Right hindlimb (tissue), 1 donor: ENCODE results near the gene RBM45.
"Not testable (repeated sequence)": the region's sequence is repeated elsewhere in the genome, so short reads cannot be mapped to it uniquely, and the experiment has no call there.

Source experiments
- DNase-seq: peaks from one replicate; pipeline ENCODE4 v3.0.0-alpha.2; 2018

The RBM45 gene

DNA sequence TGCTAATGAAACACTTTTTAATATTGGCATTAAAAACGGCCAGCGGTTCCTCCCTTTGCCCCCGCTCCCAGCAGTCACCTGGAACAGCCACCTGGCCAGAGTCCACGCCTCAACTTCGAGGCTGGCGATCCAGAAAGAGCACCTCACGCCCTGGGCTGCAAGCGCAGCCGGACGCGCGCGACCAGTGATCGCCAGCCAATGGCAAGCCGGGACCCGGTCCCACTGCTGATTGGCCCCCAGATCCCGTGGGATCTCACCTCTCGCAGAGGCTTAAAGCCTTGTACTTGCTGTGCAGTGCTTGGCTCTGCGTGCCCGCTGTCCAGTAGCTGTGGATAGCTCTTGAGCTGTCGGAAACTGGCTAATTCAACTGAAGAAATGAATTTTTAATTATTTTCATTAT, 4.1 kb upstream of the RBM45 start:
- DNase-seq = no peak

GRCh38 chr2:178109813-178110212, 2.4 kb upstream of the RBM45 start:
- no peak for DNase-seq

DNA sequence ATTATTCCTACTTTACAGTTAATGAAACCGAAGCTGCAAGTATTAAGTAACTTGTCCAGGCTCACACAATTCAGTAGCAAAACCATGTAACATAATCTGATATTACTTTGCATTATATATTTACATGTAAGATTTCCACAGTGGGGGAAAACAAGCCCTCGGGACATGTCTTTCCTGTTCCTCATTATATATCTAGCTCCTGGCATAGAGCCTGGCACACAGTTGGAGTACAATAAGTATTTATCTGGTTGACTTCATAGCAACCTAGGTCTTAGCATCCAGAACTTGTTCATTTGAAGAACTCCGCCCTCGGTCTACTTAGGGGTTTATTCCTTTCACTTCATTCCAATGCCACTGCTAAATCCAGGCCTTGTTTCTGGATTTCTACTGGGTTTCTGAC, 1.6 kb upstream of the RBM45 start:
- DNase-seq = no peak

DNA sequence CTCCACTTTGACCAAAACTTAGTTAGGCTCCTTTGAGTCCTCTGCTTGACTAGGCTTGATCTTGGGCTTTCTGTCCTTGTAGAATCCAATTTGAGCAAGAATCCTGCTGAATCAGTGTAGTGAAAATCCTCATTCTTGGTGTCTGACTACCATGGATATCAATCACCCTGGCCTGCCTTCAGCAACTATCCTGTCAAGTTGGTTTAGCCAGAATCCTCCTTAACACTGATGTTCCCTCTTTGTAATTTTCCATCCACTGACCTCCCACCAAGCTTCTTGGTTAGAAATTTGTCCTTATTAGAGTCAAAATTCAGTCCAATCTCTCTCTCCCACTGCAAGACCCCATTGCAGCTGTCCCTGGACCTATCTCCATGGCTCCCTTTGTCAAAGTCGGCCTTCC, 494 bp upstream of the RBM45 start:
- no peak for DNase-seq

DNA sequence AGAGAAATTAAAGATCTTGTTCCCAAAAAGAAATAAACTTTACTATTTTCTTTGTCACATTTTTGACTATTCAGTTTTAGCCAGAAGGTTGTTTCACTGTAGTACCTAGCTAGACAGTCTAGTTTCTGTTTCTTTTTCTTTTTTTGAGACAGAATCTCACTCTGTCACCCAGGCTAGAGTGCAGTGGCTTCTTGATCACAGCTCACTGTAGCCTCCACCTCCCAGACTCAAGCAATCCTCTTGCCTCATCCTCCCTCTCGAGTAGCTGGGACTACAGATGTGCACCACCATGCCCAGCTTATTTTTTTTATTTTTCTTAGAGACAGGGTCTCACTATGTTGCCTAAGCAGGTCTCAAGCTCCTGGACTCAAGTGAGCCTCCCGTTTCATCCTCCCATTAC, 2.2 kb downstream of the RBM45 start:
- DNase-seq = no peak

DNA sequence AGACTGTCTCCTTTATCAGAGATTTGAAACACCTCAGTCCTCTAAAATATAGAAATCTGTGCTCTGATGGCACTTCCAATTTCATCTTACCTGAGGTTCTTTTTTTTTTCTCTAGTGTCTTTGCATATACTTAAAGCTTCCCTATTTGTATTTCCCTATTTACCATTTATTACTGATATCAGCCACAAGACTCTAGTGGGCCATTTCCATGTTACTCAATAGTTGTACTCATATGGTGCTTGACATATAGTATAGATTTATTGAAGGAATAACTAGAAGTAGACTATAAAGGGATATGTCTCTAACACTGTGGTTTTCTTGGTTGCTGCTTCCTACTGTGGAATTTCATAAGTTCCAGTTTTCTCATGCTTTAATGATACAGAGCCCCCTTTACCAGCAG, 3.0 kb downstream of the RBM45 start:
- no peak for DNase-seq

DNA sequence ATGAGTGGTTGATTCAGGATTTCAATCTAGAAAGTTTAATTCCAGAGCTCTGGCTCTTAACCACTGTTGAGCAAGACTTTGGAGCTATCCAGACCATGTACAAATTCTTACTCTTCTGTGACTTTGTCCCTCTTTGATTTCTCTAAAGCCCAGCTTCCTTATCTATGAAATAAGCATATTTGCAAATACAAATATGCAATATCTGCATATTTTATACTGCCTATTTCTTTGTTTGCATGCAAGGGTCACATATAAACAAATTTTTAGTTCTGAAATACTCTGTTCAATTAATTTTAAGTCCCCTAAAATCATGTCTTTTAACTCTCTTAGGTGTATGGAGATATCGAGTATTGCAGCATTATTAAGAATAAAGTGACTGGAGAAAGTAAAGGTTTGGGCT, 5.5 kb downstream of the RBM45 start:
- DNase-seq = no peak

DNA sequence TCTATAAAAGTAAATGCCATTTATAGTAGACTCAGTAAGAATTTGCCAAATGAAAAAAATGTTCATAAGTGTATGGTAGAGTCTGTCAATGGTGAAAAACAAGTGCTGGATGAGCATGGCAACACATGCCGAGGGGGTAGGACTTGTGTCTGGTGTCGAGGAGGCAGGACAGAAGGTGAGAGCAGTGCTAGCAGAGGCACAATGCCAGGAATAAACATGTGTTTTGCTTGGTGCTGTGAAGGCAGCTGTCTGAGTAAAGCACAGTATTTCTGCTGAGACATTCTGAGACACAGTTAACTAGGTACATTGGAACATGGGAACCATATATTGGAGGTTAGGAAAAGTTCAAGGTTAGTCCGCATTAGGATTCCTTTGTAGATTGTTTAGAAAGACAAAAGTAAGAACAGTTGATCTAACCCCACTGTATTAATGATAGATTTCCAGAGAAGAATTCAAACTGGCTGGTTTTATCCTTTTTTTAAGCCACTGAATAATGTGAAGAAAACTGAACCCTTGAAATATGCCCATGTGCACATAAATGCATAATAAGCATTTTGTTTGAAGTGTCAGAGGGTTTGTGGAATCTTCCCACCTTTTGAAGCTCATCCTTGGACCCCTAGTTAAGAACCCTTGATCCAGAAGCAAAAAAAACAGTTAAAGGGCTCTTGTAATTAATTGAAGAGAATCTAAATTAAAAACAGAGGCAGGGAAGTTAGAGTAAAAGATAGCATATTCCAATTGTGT, 7.1 kb downstream of the RBM45 start:
- no peak for DNase-seq

DNA sequence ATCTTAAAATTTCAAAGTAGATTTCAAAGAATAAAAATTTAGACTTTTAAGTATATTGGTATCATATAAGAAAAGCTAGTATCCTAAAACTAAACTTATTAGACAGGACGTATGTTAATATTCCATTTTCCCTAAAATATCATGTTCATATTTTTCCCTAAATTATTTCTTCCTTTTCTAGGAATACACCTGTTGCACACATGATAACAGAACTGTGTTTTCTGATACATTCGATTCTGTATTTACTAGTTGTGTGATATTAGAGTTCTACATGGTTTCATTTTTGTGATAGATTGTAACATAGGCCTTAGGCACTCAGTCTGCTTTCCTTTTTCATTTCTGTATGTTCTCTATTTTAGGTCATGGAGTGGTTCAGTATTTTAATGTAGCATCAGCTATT, 10.9 kb downstream of the RBM45 start:
- no peak for DNase-seq

- no peak for DNase-seq
Measured at GRCh38 chr2:178125125-178125524, 12.9 kb downstream of the RBM45 start.

DNA sequence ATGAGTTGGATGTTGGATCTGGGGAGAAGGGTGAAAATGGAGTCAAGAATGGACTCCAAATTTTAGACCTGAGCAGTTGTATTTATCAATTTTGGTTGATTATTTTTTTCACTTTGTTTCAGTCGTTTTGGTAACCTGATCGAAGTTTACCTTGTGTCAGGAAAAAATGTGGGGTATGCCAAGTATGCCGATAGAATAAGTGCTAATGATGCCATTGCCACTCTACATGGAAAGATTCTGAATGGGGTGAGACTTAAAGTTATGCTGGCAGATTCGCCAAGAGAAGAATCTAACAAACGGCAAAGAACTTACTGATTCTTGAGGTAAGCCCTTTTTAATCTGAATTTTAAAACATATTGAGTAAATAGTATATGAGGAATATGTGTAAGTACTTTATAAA, 13.6 kb downstream of the RBM45 start:
- DNase-seq = no peak

- no peak for DNase-seq
Measured at GRCh38 chr2:178128836-178129630, 16.8 kb downstream of the RBM45 start.

DNA sequence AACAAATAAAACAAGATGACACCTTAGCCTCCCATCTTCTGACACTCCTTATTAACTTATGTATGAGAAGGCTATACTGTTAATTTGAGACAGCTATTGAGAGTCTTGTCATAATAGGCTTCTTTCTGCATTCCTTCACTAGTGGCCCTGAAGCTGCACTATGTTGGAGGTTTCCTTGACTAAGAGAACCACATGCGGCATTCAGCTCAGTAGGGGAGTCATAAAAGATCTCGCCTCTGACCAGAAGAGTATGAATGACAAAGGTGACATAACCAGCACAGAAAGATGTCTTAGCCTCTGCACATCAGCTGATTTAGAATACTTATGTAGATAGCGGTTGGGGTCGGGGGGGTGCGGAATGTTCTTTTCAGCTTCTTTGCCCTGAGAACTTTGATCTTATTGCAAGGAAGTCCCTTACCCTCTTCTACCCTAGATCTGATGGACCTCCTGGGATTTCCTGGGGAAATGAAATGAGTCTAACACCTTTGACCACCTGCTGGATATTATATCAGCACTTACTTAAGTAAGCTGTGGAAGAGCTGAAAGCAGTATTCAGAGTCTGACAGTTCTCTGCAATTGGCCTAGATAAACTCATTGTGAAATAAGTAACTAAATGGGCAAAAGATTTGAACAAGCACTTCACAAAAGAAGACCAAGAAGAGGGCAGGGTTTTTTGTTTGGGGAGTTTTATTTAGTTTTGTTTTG, 24.2 kb downstream of the RBM45 start:
- no peak for DNase-seq

GRCh38 chr2:178142274-178143065, 30.2 kb downstream of the RBM45 start:
- DNase-seq = no peak

DNA sequence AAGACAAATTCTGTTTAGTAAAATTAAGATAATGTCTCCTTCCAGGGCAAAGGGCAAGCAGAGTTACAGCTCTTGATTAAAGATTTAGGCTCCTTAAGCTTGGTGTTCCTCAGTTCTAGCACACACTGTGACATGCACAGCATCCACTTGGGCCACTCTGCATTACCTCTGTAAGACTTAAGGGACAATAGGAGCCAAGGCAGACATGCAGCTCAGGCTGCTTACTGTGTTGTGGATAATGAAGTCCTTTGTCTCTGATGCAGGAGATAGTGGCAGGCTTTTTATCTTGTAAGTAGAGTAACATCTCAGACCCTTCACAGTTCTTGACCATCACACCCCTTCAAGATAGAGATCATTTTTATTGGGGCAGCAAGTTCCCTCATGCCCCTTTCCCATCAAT, 31.2 kb downstream of the RBM45 start:
- DNase-seq = no peak

DNA sequence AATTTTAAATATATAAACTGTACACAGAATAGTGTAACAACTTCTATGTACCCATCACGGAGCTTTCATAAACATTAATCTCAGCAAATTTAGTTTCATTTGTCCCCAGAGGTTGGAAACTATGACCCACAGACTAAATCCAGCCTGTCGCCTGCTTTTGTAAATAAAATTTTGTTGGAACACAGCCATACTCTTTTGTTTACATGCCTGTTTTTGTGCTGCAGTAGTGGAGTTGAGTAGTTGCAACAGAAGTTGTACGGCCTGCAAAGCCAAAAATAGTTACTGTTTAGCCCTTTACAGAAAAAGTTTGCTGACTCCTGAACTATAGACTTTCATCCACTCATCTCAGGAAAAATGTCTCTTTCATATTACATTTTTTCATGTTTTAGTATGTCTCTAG, 39.8 kb downstream of the RBM45 start:
- DNase-seq = no peak

GRCh38 chr2:178152542-178152941, 40.3 kb downstream of the RBM45 start:
- no peak for DNase-seq

DNA sequence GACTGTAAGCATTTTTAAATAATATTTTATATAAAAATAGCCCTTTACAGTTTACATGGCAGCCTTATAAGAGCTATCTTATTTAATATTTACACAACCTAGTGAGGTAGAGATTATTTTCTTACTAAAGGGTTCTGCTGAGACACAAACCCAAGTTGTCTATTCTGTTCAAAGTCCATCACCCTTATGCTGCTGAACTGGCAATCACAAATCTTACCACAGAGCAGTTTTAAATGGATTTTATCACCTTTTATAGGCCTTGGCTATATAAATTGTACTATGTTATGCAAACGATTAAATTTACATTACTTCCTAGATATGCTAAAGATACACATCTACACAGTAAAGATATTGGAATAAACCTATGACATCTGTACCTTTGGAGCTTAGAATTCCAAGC, 40.7 kb downstream of the RBM45 start:
- no peak for DNase-seq

GRCh38 chr2:178153878-178154277, 41.6 kb downstream of the RBM45 start:
- DNase-seq = not testable (repeated sequence)

DNA sequence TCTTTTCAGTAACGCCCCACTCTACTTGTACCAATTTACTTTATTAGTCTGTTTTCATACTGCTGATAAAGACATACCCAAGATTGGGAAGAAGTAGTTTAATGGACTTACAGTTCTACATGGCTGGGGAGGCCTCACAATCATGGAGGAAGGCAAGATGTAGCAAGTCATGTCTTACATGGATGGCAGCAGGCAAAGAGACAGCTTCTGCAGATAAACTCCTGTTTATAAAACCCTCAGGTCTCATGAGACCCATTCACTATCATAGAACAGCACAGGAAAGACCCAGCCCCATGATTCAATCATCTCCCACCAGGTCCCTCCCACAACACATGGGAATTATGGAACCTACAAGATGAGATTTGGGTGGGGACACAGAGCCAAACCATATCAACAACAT, 43.3 kb downstream of the RBM45 start:
- no peak for DNase-seq

DNA sequence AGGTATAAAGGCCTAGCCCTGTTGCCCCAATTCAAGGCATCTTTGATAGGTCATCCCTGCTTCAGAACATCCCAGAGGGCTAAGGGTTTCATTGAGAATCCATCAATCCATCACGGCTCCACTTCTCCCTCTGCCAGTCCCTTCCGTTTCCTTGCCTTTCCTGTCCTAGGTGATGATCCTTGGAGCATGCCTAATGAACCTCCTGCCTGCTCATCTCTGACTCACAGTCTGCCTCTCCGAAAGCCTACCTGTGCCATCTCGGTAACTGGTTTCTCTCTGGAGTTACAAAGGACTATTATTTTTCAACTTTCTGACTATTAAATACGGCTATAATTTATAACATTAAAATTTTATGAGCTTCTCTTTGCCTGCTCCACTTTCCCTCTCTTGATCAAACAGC, 45.3 kb downstream of the RBM45 start:
- no peak for DNase-seq

DNA sequence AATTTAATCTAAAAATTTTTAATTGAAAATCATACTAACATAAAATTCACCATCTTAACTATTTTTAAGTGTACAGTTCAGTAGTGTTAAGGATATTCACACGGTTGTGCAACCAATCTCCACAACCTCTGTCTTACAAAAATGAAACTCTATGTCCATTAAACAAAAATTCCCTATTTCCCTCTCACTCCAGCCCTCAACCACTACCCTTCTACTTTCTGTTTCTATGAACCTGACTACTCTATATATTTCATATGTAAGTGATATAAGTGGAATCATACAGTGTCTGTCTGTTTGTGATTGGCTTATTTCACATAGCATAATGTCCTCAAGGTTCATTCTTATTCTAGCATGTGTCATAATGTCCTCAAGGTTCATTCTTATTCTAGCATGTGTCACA, 47.7 kb downstream of the RBM45 start:
- DNase-seq = no peak

GRCh38 chr2:178160601-178161000, 48.4 kb downstream of the RBM45 start:
- no peak for DNase-seq
